MV-4-11 (cell line): ENCODE measurements around the gene MAPK7.
A peak's percentile ranks its signal among the peaks of the same experiment; 100 is the strongest.

Experiments used
- DNase-seq: peaks from one replicate; lab custom pipeline; 2025; lab: John Stamatoyannopoulos, UW

Gene MAPK7

DNA sequence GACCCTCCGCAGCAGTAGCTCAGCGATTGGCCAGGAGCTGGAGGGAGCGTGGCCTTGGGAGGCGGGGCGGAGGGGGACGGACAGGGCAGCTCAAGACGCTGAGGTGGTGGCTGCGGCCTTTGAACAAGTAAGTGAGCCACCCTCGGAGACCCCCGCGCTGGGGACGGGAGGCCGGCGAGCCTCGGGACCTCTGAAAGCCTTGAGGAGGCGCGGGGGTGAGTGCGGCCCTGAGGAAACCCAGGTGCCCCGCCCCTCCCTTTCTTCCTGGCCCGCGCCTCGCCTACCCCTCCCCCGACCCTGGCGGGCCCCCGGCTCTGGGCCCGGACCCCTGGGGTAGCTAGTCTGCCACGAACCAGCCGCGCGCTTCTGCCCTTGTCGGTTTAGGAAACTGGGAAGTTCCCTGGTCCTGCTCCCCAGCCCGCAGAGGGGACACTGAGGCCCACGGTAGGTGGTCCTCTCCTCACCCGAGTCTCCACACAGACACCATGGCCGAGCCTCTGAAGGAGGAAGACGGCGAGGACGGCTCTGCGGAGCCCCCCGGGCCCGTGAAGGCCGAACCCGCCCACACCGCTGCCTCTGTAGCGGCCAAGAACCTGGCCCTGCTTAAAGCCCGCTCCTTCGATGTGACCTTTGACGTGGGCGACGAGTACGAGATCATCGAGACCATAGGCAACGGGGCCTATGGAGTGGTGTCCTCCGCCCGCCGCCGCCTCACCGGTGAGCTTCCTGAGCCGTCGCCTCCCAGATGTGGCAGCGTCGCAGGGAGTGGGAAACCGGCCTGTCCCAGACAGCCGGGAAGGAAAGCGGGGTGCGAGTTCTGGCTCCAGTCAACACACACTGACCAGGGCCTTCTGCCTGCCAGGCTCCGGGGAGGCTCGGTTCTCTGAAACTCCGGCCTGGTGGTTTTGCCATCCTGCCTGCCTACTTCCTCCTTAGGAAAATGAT, at the start of gene MAPK7:
MAPK7 (plus strand) TSS at position 83 of the 945 bp plus-strand sequence; CDS start at position 486, 403 bp downstream.
- no peak for DNase-seq

DNA sequence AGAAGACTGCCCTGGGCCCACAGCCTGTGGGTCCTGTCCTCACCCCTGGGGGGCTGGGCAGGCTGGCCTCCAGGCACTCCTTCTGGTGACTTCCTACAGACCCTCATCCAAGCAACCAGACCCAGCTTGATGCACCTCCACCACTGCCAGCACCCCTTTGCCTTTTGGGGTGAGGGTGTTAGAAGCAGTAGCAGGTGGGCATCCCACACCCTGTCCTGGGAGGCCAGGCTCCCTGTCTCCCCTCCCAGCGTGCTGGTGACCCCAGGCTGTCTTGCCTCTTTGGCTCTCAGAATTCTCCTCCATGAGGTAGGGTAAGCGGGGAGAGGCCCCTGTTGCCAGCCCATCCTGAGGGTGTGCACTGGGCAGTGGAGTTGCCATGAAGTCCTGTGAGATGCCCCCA, 49.2 kb upstream of the MAPK7 start:
- DNase-seq = no peak

DNA sequence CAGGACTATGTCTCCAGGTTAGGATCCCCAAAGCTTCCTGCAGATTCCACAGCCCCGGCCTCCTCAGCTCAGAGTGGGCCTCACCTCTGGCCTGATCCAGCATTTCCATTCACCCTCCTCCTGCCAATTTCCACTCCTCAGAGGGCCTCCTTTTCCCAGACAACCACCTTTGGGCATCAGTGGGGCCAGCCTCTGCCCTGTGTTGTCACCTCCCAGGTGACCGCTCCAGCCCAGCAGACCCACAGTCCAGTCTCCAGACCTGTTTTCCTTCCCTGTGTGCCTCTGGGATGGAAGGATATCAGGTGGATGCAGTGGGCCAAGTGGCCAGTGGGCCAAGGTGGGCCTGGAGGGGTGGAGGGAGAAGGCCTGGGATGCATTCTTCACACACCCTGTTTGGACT, 48.5 kb upstream of the MAPK7 start:
- no peak for DNase-seq

DNA sequence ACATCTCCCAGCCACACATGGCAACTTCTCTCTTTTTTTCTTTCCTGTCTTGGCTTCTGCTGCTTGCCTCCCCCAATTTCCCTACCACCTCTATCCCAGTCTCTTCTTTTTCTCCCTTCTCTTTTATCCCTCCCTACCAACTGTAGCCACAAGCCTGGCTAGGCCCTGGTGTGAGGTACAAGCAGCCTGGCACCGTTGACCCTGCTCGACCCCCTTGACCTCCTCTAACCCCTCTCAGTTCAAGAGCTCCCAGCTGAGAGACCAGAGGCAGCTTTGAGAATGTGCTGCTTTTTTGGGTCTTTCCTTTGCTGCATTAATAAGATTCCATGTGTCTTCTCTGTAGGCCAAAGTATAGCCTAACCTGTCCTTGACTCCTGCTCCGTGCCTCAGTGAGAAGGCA, 48.0 kb upstream of the MAPK7 start:
- no peak for DNase-seq

DNA sequence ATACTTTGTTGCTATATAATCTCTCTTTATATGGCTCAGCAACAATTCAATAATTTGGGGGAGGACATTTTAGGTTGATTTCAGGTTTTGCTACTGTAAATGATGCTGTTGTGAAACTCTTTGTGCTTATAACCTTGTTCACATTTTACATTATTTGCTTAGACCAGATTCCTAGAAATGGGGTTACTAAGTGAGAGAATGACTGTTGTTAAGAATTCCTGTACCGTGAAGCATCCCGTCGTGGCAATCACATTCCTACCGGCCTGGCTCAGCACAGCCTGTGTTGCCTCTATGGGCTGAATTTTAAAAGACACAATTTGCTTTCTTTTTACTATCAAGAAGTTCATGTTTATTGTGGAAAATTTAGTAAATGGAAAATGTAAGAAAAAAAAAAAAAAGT, 47.2 kb upstream of the MAPK7 start:
- DNase-seq = no peak

DNA sequence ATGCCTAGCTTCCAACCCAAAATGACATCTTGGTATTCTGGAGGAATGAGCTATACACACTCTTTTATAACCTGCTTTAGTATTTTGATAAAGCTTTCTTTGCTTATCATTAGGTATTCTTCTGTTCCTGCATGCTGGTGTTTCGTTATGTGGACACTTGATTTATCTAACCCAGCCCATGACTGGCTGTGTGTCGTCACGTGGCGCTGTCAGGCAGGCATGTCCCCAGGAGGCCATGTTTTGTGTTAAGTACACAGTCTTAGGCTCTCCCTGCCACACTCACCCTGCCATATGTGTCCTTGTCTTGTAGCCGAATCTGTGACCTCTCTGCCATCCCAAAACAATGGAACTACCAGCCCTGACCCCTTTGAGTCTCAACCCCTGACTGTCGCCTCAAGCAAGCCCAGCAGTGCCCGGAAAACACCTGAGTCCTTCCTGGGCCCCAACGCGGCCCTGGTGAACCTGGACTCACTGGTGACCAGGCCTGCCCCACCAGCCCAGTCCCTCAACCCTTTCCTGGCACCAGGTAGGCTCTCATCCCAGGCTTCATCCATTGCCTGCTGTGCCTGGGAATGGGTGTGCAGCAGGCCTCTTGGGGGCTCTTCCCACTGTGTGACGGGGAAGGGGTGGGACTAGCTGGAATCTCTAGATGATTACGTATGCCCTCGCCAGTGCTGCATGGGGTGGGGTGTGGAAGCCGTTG, 46.6 kb upstream of the MAPK7 start:
- no peak for DNase-seq

DNA sequence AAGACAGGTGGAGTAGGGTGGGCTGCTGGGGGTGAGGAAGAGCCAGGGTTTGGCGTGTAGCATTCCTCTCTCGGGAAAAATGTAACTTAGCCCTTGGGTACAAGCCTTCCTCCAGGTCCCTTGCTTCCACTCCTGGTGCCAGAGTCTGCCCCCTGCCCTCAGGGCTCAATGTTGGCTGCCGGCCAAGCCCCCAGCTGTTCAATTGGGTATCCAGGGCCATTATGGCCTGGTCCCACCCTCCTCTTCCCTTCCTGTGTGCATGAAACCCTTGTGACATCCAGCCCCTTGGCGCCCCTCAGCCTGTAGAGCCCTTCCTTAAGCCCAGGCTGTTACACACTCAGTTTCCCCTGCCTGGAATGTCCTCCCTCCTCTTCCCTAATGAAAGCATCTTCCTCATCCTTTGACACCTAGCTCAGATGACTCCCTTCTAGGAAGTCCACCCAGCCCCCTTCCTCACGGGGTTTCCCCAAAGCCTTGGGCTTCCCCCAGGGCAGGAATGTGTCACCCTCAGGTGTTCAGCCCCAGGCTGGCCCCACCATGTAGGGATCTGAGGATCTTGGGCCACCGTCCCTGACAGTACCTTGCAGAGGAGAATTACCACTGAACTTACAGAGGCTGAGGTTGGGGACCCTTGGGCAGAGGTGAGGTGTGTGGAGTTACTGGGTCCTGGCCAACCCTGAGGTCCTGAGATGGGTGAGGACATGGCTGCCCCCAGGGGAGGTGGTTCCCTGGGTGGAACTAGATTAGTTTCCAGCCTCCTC, 45.7 kb upstream of the MAPK7 start:
- DNase-seq = no peak

DNA sequence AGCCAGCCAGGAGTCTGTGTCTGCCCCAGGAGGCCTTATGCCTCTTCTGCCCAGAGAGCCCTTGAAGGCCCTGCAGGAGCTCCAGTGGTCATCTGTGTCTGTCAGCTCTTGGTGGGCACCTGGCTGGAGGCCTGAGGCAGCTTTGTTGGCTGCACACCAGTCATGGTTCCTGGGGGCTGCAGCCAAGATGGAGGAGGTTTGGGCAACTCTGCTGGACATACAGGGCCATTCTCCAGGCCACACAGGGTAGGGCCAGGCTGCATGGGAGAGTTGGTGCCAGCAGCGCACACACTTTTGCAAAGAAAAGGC, 45.2 kb upstream of the MAPK7 start:
- DNase-seq = no peak

DNA sequence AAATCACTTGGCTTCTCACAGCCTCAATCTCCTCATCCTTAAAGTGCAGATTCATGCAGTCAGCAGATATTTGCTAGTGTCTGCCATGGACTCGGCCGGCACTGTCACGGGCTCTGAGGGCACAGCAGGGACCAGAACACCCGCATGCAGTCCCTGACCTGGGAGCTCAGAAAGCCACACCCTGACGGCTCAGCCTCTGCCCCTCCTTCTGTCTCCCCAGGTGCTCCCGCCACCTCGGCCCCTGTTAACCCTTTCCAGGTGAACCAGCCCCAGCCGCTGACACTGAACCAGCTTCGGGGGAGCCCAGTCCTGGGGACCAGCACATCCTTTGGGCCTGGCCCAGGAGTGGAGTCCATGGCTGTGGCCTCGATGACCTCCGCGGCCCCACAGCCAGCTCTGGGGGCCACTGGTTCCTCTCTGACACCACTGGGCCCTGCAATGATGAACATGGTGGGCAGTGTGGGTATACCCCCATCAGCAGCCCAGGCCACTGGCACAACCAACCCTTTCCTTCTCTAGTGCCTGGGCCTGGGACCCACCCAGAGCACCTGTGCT, 44.5 kb upstream of the MAPK7 start:
- no peak for DNase-seq

DNA sequence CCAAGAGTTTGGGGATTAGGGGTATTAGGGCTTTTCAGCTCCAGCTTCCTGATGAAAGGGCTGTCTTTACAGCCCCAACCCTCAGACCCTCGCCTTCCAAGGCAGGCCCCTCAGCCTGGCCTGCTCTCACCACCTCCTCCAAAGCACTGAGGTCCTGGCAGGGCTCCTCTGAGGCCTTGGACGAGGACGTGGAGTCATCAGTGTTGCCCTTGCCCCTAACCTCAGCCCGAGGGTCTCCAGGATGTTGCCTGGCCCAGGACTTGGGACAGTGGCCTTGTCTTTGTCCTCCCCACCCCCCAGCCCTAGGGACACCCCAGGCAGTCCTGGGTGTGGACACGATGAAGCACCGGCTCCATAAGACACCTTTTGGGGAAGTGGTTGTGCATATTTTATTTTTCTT, 44.0 kb upstream of the MAPK7 start:
- no peak for DNase-seq

DNA sequence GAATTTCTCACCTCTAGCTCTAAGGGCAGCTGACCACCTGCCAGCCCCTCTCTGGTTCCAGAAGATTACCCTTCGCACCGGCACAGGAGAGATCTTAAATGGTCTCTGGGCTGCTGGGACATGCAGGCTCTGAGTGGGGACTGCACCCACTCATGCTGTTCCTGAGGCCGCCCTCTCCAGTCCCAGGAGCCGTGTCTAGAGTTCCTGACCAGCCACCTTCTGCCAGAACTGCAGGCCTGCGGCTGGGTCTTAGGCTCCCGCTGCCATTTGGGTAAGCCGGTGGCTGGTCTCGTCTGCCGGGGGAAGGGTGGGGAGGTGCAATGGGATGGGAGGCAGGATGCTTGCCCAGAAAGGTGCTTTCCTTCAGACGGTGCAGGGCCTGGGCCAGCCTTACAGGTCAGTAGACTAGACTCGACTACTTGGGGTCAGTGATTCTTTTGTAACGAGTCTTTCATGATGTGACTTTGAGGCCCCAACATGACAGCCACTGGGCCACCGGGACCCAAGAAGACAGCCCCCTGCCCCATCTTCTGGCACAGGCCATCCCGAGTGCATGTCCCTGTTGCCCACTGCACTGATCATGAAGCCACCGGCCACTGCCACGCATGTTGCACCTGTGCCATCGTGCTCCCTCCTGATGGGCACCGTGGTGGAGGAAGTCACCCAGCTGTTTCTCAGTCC, 42.2 kb upstream of the MAPK7 start:
- no peak for DNase-seq

DNA sequence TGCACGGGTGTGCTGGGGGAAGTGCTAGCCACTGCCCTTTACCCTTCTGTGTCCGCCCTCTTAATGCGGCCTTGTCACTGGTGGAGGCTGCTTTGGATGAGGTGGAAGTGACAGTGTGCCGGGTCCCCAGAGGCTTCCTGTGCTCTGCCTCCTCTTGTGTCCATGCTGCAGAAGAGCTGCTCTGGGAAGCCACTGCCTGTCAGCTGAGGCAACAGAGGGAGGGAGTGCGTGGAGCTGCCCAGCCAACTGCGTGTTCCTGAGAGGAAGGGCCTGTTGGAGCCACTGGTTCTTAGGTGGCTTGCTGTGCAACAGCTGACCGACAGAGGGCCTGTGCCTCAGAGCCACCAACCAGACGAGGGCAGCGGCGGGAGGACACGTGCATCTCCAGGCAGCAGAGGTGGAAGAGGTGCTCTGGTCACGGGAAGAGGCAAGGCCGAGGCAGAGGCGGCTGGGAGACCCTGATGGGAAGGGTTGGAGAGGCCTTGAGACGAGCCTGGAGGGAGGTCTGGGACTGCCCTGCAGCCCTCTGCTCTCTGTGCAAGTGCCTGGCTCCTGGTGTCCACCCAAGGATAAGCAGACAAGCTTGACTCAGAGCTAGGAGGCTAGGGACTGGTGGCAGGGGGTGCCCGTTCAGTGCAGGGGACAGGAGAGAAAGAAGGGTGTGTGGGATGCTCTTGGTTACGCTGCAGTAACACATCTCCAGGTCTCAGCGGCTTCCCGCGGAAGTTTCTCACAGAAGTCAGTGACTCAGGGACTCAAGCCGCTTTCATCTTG, 41.2 kb upstream of the MAPK7 start:
- DNase-seq = no peak

DNA sequence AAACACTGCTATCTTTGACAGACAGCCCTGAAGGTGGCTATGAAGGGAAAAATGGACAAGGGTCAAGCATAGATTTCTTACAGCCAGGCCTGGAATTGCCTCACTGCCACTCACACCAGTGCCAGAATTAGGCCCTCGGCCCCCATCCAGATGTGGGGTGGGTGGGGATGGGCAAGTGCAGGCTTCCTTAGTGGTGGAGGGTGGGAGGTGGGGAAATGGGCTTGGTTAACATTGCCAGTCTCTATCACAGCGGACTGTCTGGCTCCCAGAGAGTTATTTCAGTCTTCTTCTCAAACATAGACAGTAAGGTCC, 40.6 kb upstream of the MAPK7 start:
- no peak for DNase-seq

DNA sequence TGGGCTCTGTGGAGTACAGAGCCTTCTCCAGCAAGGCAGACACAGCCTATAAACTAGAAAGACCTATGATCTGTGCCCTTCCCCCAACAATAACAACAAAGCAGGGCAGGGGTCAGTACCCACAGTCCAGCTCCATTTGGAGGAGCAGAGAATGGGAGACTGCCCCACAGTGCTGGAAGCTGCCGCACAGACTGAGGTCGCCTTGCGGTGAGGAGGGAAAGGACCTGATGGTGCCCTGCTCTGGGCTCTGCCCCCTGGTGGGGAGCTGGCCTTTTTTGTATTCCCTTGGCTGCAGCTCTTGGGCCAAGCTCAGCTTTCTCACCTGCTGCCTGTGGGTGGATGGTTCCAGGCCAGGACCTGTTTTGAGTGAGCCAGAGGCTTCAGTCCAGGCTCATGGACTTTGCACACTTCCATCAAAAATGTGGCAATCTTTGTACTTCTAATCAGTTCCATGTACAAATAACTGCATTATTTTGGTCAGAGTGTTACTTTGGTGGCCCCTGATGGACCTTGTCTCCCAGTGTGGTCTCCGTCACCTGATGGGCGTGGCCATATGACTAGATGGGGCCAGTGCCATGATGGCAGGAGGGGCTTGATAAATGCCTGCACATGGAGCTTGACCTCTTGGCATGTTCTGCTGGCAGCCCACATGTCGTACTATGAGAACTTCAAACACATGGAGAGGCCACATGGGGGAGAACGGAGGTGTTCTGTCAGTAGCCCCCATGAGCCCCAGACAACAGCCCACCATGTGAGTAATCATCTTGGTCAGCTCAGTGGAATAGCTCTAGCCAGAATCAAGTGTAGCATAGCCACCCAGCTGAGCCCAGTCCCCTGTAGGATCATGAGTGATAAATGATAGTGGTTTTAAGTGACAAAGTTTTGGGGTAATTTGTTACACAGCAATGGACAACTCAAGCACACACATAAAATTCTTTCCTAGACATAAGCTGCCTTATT, 40.0 kb upstream of the MAPK7 start:
- DNase-seq = peak; percentile 48

DNA sequence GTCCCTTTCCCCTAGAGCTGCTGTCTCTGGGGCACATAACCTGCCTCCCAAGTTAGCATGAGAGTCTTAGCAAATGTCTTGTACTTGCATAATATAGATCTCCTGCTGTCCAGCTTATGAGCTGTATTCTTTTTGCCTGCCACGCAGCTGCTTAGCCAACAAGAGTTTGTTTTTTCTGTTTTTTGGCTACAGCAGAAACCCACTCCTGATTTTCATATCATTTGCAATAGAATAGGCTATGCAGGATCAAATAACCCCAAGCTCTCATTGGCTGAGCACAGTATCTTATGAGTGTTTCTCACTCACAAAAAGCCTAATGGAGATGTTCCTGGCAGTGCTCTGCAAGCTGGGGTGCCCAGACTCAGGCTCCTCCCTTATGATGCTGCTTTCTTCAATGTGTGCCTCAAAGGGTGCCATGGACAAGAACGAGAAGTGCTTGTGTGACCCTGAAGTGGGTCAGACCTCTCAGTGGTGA, 38.9 kb upstream of the MAPK7 start:
- no peak for DNase-seq

DNA sequence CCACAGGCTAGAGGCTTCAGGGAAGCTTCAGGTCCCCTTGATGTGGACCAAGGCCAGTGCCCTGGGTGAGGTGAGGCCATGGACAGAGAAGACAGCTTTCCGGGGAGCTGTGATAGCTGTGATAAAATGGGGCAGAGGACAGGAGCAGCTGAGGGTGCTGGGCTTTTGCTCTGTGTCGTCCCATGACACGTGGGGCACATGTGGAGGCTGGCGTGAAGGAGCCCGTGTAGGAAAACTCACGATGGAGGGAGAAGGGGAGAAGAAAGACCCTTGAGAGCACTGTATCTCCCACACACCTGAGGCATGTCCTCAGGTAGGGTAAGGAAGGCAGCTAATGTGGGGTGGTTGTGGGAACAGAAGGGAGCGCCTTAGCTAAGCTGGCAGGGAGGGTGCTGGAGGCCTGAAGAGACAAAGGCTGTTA, 37.1 kb upstream of the MAPK7 start:
- DNase-seq = no peak

DNA sequence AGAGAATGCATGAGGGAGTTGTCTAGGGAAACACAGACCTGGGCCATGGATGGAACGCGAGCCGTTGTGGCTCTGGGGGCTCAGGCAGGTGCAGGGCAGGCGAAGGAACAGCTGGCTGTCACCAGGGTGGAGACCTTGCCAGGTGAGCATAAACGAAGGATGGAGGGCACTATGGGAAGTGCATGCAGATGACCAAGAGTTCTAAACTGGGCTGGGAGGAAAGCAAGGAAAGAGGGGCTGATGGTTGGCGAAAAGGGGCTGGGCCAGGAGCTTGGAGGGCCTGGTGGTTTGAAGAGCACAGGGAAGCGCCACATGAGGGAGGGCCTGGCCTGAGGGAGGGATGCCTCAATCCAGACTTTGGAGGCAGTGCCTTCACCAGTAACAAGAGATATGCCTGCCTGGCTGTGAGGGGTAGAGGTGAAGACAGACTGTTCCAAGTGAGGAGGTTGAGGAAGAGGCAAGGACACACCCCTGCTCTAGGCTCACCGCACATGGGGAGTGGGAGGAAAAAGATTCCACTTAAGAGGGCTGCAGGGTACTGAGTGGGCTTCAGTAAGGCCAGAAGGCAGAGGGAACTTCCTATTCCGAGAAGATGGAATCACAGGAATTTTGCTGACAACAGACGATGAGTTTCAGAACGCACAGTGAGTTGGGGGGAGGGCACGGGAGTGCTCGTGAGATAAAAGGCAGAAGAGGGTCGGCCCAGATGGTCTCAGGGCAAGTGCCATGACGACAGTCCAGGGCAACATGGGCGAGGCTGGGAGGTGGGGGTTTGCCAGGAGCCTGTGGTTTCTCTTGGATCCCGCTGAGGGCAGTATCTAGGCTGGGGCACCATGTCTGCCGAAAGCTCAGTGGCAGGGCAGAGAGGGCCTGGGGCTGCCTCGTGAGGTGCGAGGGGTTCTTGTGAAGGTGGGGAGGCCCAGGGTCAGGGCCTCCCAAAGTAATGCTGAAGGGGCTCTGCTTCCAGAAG, 36.4 kb upstream of the MAPK7 start:
- no peak for DNase-seq

DNA sequence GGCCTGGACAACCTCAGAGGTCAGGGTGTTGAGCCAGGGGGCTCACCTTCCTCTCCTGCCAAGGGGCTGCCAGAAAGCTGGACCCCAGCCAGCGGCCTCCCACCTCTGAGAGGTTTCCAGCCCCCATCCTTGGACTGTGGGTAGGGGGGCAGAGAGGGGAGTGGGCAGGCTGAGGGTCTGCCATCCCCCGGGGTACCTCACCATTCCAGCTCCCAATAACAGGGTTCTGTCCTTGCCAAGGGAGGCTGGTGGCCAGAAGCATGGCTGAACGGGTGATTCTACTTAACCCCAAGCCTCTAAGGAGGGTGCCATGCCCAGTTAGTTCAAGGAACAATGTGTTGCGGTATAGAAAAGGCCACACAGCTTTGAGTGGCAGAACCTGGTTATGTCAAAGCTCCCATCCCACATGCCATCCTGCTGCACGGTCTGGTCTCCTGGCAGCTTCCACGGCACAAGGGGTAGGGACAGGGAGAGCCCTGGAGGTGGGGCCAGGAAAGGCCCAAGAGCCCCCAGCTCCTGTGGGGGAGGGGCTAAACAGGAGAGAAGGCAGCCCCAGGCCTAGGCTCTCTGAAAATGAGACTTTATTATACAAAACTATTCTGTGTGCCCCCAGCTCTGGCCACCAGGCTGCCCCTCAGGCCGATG, 35.6 kb upstream of the MAPK7 start:
- no peak for DNase-seq
